HG02885 (cell line): ENCODE measurements around the gene POLR3F.
"Not testable (repeated sequence)": the region's sequence is repeated elsewhere in the genome, so short reads cannot be mapped to it uniquely, and the experiment has no call there.

ENCODE experiments used
- ATAC-seq: cut with Tn5 transposase; IDR thresholded peaks from one replicate; pipeline ENCODE4 v1.9.1; 2021; ENCODE audit warnings: mild to moderate bottlenecking; ENCODE audit not compliant: unreplicated experiment, poor library complexity

The POLR3F gene

DNA sequence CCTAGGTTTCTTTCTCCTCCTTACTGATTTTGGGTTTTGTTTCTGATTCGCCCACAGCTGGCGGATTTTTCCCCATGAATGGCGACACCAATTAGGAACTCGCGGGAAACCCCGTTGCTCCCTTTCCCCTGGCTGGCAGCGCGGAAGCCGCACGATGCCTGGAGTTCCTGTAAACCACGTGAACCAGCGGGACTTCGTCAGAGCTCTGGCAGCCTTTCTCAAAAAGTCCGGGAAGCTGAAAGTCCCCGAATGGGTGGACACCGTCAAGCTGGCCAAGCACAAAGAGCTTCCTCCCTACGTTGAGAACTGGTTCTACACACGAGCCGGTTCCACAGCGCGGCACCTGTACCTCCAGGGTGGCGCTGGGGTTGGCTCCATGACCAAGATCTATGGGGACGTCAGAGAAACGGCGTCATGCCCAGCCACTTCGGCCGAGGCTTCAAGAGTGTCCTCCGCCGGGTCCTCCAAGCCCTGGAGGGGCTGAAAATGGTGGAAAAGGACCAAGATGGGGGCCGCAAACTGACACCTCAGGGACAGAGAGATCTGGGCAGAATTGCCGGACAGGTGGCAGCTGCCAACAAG lies 37.4 kb downstream of the POLR3F start:
- no peak for ATAC-seq

DNA sequence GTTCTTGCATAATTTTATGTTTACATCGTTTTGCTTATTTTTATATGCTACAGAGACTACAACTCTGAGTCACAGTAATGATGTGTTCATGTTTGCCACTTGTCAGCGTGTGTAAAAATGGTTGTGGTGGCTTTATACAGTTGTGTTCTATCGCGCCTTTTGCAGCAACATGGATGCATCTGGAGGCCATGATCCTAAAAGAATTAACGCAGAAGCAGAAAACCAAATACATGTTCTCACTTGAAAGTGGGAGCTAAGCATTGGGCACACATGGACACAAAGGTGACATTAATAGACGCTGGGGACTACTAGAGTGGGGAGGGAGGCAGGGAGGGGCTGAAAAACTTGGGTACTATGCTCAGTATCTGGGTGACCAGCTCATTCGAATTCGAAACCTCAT lies 39.6 kb downstream of the POLR3F start:
- no peak for ATAC-seq

DNA sequence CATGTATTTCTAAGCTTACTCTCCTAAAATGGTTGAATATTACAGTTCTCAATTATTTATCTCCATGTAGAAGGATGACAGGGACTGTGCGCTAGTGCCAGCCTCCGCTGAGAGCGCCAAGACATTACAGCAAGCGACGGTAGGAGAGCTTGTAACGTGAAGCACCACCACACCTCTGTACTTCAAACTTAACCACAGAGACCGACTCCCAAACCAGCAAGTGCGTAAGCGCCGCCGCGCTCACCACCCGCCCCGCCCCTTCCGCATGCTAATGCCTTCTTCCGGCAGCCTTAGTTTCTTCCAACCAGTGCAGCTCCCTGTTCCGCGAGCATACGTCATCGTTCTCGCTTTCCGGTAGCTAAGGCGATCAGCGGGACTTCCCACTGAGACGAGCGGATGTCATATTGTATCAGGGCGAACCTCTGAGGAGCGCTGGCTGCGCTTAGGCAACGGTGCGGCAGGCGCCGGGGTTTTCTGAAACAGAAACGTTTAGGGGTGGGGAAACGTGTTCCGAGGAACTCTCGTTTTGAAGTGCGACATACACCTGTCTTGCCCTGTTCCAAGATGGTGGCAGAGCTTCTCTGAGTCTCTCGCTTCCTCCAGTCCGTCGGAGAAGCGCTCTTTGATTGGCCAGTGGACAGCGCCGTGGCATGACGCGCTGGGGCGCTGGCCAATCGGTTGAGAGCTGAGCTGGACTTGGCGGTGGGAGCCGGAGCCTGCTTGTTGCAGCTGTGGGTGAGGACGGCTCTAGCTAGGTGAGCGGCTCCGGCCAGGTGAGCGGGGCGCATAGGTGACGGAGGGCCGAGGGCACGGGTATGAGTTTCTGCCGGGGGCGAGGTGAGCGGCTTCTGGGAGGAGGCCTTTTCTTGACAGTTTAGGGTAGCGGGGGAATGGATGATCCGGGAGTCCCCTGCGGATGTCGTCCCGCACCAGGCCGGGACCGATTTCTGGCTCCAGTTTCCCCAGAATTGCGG lies 40.3 kb downstream of the POLR3F start, which contains the start of gene SEC23B:
Gene SEC23B (plus strand): TSS at position 723 of the 974 bp plus-strand sequence. CDS start 2,896 bp downstream, outside the sequence.
- peak; percentile 94 for ATAC-seq

DNA sequence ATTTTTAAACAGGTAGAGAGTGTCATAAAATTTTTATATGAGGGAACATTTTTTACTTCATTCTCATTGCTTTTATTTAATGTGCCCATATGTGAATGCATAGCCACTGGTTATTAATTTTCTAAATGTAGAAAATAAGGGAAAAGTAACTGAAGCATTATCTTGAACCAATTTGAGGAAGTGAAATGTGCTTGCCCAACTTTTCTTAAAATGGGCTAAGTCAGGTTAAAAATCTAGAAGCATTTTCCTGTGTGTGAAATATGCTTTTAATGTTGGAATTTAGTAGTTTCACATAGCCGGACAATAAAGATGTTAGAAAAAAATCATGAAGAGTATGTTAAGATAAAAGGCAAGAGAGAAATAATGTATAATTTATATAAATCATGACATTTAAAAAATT lies 44.4 kb downstream of the POLR3F start:
- ATAC-seq, result no peak

DNA sequence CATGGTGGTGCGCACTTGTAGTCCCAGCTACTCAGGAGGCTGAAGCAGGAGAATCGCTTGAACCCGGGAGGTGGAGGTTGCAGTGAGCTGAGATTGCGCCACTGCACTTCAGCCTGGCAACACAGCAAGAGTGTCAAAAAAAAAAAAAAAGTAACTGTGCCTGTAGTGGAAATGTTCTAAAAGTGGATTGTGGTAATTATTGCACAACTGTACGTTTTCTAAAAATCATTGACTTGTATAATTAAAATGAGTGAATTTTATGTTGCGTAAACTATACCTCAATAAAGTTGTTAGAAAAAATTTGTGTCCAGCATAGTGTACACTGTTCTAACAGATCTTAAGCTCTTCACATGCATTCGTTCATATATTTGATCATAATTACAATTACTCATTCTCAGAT lies 46.0 kb downstream of the POLR3F start:
- no peak for ATAC-seq

DNA sequence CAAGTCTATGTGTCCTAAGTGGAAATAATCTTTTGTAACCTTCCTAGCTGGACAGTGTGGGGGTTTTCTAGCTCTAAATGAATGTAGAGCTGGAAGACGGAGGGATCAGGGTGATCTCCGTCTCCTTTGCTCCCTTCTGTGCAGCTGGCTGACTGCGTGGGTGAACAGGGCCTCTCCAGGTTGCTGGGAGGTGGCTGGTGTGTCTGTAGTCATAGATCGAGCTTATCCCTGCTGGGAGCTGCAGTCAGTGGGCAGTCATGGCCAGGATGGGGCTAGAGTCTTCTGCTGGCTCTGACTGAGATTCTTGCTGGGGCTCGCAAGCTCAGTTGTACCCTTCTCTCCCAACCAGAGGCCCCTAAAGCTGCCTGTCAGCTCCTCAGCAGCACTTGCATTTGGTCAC lies 46.9 kb downstream of the POLR3F start:
- no peak for ATAC-seq

DNA sequence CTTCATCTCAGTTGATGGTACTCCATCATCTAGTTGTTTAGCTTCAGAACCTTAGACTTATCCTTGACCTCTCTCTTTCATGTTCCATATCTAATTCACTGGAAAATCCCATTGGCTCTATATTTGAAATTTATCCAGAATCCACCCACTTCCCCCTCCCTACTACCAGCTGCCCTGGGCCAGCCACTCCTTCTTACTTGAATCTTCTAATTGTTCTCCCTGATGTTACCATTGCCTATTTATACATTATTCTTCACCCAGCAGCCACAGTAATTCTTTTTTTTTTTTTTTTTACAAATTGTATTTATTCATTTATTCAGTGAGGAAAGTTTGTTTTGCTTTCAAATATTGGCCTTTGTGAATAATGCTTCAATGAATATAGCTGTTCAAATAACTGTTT lies 48.8 kb downstream of the POLR3F start:
- ATAC-seq, result no peak

DNA sequence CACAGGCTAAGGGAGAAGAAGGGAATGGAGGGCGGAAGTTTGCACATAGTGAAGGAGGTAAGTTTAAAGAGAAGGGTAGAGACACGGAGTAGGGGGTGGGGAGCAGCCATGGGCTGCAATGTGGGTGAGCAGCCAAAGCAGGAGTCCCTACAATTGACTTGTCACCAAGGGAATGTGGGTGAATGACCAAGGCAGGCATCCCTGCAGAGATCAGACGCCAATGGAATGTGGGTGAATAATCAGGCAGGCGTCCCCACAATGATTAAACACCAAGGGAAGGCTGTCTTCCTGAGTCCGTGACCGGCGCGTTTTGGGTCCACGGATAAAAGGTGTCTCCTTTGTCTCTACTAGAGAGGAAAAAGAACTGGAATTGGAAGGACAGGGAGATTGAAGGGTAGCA lies 54.9 kb downstream of the POLR3F start:
- ATAC-seq, result not testable (repeated sequence)

DNA sequence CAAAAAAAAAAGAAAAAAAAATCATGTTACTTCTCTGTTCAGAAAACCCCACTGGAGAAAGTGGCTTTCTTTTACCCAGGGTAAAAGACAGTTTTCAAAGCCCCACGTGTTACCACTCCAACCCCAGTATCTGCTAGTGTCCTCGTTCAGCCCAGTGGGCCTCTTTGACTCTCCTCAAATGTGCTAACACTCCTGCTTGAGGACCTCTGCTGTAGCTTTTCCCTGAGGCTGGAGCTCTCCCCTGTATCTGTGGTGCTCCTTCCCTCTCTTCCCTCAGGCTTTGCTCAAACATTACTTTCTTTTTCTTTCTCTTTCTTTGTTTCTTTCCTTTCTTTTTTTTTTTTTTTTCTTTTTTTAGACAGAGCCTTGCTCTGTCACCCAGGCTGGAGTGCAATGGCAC lies 55.9 kb downstream of the POLR3F start:
- ATAC-seq, result no peak

DNA sequence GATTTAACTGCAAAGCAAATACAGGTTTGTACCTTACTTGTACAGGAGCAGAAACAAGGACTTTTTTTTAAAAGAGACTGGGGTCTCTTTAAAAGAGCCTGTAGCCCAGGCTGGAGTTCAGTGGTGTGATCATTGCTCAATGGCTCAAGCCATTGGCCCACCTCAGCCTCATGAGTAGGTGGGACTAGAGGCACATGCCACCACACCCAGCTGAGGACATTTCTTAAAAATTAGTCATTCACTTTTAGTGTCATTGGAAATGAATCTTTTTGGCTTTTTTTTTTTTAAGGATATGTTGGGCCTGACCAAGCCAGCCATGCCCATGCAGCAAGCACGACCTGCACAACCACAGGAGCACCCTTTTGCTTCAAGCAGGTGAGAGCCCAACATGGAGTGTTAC lies 57.5 kb downstream of the POLR3F start:
- ATAC-seq, result no peak

DNA sequence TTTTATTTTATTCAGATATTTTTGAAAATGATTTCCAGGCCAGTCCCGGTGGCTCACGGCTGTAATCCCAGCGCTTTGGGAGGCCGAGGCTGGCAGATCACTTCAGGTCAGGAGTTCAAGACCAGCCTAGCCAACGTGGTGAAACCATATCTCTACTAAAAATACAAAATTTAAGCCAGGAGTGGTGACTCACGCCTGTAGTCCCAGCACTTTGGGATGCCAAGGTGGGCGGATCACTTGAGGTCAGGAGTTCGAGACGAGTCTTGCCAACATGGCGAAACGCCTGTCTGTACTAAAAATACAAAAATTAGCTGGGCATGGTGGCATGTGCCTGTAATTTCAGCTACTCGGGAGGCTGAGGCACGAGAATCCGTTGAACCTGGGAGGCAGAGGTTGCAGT lies 59.6 kb downstream of the POLR3F start:
- ATAC-seq, result not testable (repeated sequence)

DNA sequence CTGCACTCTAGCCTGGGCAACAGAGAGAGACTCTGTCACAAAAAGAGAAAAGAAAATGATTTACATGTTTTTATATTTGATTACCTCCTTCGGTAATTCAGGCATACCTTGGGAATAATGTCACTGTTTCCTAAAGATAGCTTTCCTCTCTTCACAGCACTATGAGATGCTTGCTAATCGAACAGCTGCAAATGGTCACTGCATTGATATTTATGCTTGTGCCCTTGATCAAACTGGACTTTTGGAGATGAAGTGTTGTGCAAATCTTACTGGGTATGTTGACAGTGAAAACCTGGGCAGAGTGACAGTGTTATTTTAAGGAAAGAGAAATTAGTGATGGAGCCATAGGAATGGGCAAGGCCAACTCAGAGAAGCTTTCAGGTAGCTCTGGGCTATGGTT lies 60.1 kb downstream of the POLR3F start:
- ATAC-seq, result no peak

DNA sequence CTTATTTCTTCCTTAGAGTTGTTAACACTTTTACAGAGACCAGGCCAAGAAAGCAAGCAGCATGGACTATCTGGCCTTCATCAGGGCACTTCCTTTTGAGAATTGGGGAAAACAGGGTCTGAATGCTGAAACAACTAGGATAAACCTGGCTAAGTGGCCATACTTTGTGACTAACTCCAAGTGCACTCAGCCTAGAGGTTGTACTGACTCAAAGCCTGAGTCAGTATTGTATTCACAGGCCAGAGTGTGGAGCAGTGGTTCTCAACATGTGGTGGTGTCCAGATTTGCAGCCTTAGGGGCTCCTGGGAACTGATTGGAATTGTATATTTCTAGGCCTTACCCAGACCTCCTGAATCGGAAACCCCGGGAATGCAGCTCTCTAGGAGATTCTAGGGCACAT lies 60.6 kb downstream of the POLR3F start:
- ATAC-seq, result no peak

DNA sequence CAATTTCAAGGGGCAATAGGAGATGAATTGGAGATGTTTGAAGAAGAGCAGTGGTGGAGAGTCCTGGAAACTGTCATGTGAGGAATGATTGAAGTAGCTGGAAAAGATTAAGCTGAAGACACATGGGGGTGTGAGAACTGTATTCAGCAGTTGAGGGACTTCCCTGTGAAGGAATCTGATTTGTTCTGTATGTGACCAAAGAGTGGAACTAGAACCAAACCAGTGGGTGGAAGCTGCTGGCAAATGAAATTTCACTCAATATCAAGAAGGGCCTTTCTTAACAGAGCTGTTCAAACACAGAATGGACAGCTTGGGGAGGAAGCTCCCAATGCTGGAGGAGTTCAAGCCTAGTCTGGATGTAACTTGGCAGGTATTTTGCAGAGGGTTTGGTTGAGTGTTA lies 61.9 kb downstream of the POLR3F start:
- ATAC-seq, result no peak

DNA sequence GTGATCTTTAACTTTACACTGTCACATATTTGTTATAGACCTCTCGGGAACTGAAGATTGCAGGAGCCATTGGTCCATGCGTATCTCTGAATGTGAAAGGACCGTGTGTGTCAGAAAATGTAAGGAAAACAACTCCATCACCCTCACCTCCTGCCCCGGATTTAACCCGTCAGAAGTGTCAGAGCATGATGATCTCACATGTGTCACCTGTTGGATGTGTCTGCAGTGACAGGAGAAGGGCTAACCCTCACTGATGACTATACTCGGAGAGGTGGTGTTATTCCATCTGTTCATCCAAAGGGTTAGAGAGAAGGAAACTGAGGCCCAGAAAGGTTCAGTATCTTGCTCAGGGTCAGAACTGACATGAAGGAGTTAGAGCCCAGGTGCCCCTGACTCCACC lies 65.4 kb downstream of the POLR3F start:
- no peak for ATAC-seq

DNA sequence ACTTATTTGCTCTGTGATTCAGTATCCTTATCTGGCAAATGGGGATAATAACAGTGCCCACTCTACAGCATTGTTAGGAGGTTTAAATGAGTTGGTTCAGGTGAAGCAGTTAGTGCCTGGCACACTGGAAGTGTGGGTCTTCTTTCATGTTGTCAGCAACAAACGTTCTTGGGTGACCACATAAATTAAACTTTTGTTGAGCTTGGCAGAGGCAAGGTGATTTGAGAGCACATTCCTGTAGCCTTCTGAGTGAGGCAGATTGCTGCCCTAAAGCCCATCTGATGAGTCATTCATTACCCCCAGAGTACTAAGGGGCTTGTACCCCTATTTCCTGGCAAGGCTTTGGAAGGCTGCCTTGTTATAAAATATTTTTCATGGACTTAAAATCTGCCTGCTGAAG lies 66.3 kb downstream of the POLR3F start:
- ATAC-seq, result no peak

DNA sequence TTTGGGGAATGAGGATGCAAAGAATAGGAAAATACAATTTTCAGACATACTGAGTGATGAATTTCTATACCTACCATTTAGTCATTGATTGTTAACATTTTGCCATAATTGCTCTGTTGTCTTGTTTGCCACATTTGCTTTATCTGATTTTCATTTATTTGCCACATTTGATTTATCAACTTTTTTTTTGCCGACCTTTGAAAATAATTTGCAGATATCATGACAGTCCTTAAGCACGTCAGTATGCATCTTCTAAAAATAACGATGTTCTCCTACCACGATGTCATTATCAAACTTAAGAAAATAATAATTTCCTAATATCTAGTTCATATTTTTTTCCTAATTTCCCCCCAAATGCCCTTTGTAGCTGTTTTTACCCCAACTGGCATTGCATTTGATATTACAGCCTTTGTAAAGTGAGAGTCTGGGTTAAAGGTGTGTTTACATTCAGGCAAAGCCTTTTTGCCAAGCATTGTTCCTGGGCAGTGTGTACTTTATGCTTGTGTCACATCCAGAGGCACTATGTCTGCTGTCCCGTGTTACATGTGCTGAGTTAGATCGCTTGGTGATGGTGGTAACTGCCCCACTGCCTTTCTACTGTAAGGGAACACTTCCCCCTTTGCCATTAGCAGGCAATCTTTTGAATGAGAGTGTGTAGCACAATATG lies 66.9 kb downstream of the POLR3F start:
- ATAC-seq, result no peak
